Medulla oblongata (tissue), 1 donor: ENCODE data around the gene ZNF775.

Experiments used
- DNase-seq: peaks from one replicate; pipeline ENCODE4 v3.0.0-alpha.2; 2015; ENCODE audit errors: extremely low spot score

The ZNF775 gene

GRCh38 chr7:150378853-150379440, at the start of gene ZNF775:
Gene ZNF775, plus strand, starts transcription at chr7:150379330. Its CDS starts 9,141 bp downstream, at chr7:150388471.
- peak; percentile 98 for DNase-seq

- peak; percentile 52 for DNase-seq
Observed at GRCh38 chr7:150329331-150330120, 49.6 kb upstream of the ZNF775 start.

- DNase-seq = no peak
Observed at GRCh38 chr7:150330211-150330885, 48.8 kb upstream of the ZNF775 start.

GRCh38 chr7:150332852-150333635, 46.1 kb upstream of the ZNF775 start:
- no peak for DNase-seq

DNA sequence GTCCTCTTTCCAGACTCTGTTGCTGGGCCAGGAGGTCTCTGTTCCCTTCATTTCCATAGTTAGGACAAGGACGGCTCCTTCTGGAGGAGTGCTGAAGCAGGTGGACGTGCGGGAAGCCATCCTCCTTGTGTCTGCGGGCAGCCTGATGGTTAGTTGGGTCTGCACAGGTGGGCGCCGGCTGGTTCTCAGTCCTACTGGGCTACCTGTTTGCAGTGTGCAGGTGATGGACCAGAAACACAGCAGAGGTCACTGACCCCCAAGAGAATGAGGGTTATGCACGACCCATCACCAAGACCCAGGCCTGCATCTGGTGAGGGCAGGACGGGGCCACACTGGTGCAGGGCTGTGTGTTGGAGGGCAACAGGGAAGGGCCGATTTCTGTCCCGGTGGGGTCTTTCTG, 45.5 kb upstream of the ZNF775 start:
- no peak for DNase-seq

DNA sequence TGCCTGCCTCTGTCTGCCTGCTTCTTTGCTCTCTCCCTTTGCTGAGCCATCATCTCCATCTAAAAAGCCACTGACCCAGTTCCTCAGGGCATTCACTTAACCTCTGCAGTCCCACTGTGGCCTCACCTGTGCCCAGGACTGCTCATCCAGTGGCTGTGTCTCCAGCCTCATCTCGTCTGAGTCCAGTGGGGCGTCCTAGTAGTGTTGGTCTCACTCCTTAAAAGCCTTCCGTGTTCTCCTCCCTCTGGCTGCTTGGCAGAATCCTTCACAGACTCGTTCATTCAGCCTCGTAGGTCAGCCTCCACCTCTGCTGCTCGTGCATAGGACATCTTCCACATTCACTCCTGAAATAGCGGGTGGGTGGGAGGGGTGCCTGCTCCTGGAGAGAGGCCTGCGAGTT, 45.0 kb upstream of the ZNF775 start:
- no peak for DNase-seq

DNA sequence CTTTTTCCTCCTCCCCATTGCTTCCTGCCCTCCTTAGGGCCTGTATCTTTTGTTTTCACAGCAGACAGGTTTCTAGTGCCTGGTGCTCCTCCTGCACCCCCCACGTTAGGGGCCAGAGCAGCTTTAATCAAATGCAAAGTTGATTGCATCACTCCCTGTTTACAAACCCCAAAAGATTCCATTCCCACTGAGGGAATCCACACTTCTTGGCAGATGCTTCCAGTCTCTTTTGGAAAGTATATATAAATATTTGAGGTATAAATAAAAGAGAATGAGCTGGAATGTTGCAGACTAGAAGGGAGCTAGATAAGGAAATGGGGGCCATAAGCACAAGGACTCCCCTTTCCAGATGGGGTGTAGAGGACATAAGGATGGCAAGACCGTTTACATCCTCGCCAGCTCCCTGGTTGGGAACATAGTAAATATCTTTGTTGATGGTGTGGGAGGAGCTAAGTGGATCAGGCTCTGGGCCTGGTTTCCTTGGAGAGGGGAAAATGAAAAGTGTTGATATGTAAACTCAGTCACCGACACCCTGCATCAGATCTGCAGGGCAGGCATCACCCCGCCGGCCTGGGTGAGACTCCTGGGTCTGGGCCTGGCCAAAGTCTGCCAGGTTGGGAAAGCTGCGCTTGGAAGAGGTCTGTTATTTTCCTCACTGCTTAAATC, 43.9 kb upstream of the ZNF775 start:
- DNase-seq = no peak

- no peak for DNase-seq
Observed at GRCh38 chr7:150335774-150336112, 43.4 kb upstream of the ZNF775 start.

DNA sequence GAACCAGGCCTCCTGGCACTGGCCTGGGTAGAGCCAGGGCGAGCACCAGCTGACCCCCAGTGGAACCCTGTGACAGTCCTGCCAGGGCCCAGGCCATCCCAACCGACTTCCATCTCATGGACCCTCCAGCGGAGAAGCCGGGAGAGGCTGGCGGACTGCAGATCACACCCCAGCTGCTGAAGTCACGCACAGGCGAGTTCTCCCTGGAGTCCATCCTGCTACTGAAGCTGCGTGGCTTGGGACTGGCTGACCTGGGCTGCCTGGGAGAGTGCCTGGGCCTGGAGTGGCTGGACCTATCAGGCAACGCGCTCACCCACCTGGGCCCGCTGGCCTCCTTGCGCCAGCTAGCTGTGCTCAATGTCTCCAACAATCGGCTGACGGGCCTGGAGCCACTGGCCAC, 42.4 kb upstream of the ZNF775 start:
- no peak for DNase-seq

GRCh38 chr7:150337179-150337578, 42.0 kb upstream of the ZNF775 start:
- no peak for DNase-seq

DNA sequence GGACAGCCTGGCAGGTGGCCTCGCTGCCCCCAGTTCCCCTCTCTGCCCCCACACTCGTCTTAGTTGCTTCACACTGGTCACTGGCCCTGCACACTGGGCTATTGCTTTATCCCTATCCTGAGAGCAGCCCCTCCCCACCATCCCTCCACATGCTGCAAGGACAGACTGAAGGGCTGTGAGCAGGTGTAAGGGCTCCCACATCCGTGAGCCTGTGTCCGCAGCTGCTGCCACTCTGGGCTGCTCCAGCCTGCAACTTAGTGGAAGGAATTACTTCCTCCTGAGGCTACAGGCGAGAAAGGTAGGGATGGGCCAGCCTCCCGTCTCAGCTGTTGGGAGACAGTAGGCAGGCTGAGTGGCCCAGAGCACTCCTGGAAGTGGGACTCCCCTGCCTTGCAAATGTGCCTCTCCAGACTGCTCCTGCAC, 41.5 kb upstream of the ZNF775 start:
- no peak for DNase-seq

DNA sequence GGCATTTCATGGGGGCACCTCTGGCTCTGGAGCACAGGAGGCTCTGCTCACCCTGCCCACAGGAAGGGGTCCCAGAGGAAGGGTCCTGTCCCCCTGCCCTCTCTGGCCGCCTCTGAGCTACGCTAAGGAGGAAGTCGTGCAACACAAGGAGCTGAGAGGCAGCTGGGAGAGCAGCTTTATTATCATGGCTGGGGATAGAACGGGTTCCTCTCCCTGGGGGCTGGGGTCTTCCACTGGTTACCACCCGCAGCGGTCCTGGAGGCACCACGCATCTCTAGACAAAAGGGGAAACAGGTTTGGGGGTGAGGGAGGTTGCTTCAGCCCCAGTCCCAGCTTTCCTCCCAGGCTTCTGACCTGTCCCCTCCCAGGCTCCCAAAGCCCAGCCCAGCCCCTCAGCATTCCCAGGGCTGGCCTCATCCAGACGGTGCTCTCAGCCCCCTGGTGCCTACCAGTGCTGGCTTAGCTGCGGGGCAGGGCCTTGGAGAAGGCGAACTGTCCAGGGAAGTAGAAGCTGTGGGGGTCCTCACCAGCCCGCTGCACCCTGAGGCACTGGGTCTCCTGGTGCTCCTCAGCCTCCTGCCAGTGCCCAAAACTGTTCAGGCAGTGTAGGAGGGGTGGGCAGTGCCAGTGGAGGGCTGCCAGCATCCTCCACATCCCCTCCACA, 40.8 kb upstream of the ZNF775 start:
- DNase-seq = no peak

DNA sequence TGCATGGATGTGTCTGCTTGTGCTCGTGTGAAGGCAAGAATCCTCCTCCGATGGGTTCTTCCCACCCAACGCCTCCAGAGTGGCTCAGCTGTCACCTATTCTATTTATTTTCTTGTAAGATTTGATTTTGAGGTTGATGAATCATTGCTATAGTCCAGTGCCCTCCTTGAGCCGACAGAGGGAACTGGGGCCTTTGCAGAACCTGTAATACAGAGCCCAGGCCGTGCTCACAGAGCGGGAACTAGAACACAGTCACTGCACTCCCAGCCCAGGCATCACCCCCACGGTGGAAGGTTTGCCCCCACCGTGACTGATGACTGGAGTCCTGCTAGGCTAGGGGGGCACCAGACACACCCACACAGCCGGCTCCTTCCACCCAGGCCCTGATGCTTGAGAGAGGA, 39.7 kb upstream of the ZNF775 start:
- no peak for DNase-seq

- DNase-seq = no peak
Observed at GRCh38 chr7:150340024-150340749, 38.9 kb upstream of the ZNF775 start.

GRCh38 chr7:150340875-150341262, 38.3 kb upstream of the ZNF775 start:
- DNase-seq = no peak

DNA sequence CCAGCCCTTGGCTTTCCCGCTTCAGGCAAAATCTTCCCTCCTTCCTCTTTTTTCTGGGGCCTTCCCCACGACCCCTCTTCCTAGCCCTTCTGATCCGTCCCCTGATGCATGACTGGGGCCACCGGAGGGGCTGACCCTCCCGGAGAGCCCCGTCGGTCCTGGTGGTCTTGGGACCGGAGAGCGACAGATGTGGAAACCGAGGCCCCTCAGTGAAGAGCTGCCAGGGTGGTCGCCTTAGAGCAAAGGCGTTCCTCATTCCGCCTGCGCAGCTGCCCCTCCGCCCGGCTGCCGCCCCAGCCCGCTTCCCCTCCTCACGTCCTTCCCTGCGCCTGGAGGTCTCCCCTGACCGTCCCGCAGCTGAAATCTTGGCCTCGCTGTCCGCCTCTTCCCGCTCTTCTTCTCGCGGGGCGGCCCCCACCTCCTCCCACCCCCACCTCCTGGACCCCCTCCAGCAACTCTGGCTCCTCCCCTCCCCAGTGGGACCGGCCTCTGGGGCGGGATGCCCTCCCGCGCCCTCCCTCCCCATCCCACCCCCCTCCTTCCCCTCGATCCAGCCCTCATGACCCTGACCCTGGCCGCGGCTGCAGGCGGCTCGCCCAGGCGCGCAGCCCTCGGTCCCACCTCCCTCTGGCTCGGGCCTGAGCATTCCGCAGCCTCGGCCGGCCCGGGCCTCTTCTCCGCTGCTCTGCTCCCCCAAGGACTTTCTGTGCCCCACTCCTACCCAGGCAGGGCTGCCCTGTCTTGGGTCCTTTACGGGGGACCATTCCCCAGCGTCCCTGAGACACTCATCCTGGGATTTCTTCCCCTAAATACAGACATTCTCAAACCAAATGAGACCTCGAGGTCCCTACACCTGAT, 37.6 kb upstream of the ZNF775 start, which contains the start of gene RARRES2:
Gene RARRES2, minus strand, starts transcription at position 367 of the 858 bp plus-strand sequence. CDS start 1,020 bp downstream, outside the sequence.
- DNase-seq = peak; percentile 28

GRCh38 chr7:150342121-150342408, 37.1 kb upstream of the ZNF775 start:
- DNase-seq = no peak

DNA sequence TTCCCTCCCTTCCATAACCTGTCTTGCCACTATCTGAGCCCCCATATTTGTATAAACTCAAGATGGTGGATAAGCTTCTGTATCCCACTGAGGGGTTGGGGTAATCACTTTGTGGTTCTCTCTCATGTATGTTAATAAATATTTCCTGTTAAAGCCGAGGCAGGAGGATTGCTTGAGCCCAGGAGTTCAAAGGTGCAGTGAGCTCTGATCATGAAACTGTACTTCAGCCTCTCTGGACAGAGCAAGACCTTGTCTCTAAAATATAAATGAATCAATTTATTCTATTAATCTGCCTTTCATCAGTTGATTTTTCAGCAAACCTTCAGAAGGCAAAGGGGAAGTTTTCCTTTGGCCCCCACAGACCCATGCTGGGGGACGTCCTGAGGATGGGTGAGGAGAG, 35.9 kb upstream of the ZNF775 start:
- no peak for DNase-seq

GRCh38 chr7:150344299-150344698, 34.8 kb upstream of the ZNF775 start:
- DNase-seq = no peak

- DNase-seq = no peak
Observed at GRCh38 chr7:150345012-150345411, 34.1 kb upstream of the ZNF775 start.
